ENCODE measurements around the gene HSD3B2. TPM values are rescaled to one million over a fixed set of nuclear protein-coding genes. Genes with fewer than 3 reads are reported as not detected.

HSD3B2 gene
- total RNA-seq, 1 donor, result not detected

- TF ChIP-seq CTCF (IDR thresholded peaks at IDR 0.05; ENCODE audit: insufficient read depth, low read length), result no peak
- no peak overlapping the region for H3K4me3 ChIP-seq (ENCODE audit: low read depth, low read length)
- DNase-seq (ENCODE audit: low read depth), result no peak
These were observed 23.2 kb upstream of the HSD3B2 start for GRCh38 chr1:119391749-119392148.

- TF ChIP-seq CTCF (IDR thresholded peaks at IDR 0.05; ENCODE audit: insufficient read depth, low read length), result no peak
- DNase-seq (ENCODE audit: low read depth), result no peak
- no peak overlapping the region for H3K4me3 ChIP-seq (ENCODE audit: low read depth, low read length)
These were observed 20.9 kb upstream of the HSD3B2 start for GRCh38 chr1:119394085-119394484.

GRCh38 chr1:119396982-119397381, 18.0 kb upstream of the HSD3B2 start:
- TF ChIP-seq CTCF (IDR thresholded peaks at IDR 0.05; ENCODE audit: insufficient read depth, low read length), result no peak
- no peak overlapping the region for H3K4me3 ChIP-seq (ENCODE audit: low read depth, low read length)
- no peak for DNase-seq (ENCODE audit: low read depth)

- TF ChIP-seq CTCF (IDR thresholded peaks at IDR 0.05; ENCODE audit: insufficient read depth, low read length), result no peak
These were observed 17.0 kb upstream of the HSD3B2 start for GRCh38 chr1:119397986-119398385.

GRCh38 chr1:119404736-119405135, 10.2 kb upstream of the HSD3B2 start:
- no peak for DNase-seq (ENCODE audit: low read depth)
- TF ChIP-seq CTCF (IDR thresholded peaks at IDR 0.05; ENCODE audit: insufficient read depth, low read length), result no peak
- no peak overlapping the region for H3K4me3 ChIP-seq (ENCODE audit: low read depth, low read length)

More at GRCh38 chr1:119397986-119398385, 17.0 kb upstream of the HSD3B2 start:
- H3K4me3 ChIP-seq (ENCODE audit: low read depth, low read length), result no peak overlapping the region
- DNase-seq (ENCODE audit: low read depth), result no peak

- TF ChIP-seq CTCF (IDR thresholded peaks at IDR 0.05; ENCODE audit: insufficient read depth, low read length), result no peak
- DNase-seq (ENCODE audit: low read depth), result peak; percentile 58
- H3K4me3 ChIP-seq (ENCODE audit: low read depth, low read length), result no peak overlapping the region
These were observed 5.2 kb upstream of the HSD3B2 start for GRCh38 chr1:119409731-119410130.

GRCh38 chr1:119410961-119411360, 4.0 kb upstream of the HSD3B2 start:
- TF ChIP-seq CTCF (IDR thresholded peaks at IDR 0.05; ENCODE audit: insufficient read depth, low read length), result no peak

More at GRCh38 chr1:119410961-119411360, 4.0 kb upstream of the HSD3B2 start:
- H3K4me3 ChIP-seq (ENCODE audit: low read depth, low read length), result no peak overlapping the region
- DNase-seq (ENCODE audit: low read depth), result peak; percentile 1

All from fibroblast of the aortic adventitia (primary cell).